NCI-H2196 (cell line): ENCODE data around the gene IFNLR1.

Source experiments
- DNase-seq: peaks from one replicate; lab custom pipeline; 2025; ENCODE audit not compliant: unreplicated experiment; lab: John Stamatoyannopoulos, UW

The IFNLR1 gene

GRCh38 chr1:24206083-24206464 lies 19.0 kb upstream of the IFNLR1 start:
- no peak for DNase-seq

DNA sequence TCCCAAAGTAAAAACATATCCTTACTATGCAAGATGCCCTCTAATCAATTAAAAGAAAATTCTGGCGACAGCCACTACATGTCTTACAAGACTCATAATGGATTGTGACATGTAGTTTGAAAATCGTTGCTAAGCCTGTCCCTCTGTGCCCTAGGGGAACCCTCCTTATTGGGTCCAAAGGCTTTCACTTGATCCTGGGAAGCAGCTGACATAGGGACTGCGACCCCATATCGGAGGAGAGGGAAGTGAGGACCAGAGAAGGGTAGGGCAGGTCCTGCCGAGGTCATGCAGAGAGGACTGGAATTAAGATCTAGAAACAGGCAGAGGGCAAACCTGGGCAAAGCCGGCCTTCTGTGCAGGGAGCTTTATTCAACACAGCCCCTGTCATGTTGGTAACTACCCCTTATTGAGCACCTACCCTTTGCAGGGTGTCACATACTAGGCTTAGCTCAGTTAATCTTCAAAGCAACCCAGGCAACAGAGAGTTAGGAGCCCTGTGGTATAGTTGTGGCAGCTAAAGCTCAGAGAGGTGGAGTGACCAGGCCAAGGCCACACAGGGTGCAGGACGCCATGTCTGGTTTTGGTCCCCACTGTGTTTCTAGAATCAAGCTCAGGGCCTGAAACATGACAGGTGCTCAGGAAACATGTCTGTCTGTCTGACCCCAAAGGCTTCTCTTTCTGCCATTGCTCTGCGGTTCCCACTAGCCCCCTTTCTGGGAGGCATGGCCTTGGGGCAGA lies 18.4 kb upstream of the IFNLR1 start:
- no peak for DNase-seq

- DNase-seq: no peak
These were observed 17.0 kb upstream of the IFNLR1 start for GRCh38 chr1:24204116-24204515.

DNA sequence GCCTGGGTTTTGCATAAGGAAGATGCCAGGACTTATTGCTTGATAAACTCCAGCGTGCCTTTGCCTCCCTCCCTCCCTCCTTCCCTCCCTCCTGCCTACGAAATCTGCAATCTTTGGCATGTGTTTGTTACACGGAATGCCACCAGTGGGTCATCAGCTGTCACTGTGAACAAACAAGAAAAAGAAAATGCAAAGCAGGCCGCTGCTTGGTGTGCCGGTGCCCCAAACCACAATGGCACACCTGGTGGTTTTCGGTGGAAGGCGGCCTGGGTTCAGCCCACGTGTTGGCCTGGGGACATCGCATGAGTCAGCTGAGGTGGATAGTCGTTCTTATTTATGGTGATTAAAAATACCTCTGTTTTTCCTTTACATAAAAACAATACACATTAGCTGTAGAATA lies 16.3 kb upstream of the IFNLR1 start:
- no peak for DNase-seq

- no peak for DNase-seq
These were observed 15.9 kb upstream of the IFNLR1 start for GRCh38 chr1:24202987-24203386.

DNA sequence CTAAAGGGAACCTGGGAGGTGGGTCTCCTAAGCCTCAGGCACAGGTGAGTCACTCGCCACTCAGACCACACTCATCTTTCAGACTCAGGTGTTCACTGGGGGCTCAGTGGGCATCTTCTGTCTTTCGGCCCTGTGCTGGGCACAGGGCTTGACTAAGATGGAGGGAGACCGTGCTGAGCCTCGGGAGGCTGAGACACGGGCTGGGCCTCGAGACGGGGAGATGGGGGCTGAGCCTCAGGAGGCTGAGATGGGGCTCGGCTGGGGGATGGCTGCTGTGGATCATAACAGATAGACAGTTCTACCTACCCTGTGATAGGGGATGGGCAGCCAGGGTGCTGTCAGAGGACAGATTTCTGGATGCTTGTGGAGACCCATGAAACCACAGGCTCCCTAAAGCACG lies 15.5 kb upstream of the IFNLR1 start:
- DNase-seq: no peak

DNA sequence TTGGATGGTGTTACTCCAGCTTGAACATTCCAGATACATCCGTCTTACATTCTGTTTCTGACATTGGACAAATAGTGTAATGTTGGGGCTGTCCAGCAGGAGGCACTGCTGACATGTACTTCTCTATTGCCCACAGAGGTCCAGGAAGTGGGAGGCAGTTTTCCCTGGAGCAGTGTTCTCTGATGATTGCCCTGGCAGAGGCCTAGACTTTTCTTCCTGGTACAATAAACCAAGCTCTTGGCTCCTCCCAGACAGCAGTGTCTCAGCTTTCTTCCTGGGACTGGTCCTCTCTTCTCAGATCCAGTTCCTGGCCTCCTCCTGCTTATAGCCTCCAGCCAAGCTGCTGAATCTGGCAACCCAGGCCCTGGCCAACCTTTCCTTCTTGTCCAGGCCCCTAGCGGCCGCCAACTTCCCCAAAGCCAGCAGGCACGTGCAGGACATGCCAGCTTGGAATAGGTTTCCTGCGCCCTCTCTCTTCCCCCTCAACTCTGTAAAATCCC lies 14.9 kb upstream of the IFNLR1 start:
- DNase-seq: peak; percentile 86

DNA sequence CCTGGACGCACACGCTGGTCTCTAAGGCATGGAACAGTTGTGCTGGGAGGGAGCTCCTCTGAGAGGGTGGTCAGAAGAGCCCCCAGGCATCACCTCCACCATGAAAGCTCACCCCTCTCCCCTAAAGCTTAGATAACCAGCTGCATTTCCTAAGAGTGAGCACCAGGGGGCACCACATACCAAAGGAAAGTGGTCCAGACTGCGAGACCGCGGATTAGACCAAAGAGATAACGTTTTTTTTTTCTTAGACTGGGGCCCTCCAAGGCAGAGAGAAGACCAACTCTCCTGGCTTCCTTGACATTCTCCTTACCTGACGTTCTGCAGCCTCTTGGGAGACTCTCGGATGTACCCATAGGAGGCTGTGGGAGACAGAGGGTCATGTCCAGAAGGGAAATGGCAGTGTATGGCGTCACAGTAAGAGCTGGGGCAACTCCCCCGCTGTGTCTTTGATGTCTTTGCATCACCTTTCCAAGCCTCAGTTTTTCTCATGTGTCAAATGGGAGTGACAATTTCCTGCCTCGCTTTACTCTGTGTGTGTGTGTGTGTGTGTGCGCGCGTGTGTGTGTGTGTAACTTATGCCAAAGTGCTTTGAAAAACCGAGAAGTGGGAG lies 12.3 kb upstream of the IFNLR1 start:
- DNase-seq: peak; percentile 65

DNA sequence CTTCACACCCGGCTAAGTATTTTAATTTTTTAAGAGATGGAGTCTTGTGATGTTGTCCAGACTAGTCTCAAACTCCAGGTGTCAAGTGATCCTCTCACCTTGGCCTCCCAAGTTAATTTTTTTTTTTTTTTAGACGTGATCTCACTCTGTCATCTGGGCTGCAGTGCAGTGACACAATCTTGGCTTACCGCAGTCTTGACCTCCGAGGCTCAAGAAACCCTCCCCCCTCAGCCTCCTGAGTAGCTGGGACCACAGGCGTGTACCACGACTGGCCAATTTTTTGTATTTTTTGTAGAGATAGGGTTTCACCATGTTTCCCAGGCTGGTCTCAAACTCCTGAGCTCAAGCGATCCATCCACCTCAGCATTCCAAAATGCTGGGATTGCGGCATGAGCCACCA lies 11.7 kb upstream of the IFNLR1 start:
- no peak for DNase-seq

DNA sequence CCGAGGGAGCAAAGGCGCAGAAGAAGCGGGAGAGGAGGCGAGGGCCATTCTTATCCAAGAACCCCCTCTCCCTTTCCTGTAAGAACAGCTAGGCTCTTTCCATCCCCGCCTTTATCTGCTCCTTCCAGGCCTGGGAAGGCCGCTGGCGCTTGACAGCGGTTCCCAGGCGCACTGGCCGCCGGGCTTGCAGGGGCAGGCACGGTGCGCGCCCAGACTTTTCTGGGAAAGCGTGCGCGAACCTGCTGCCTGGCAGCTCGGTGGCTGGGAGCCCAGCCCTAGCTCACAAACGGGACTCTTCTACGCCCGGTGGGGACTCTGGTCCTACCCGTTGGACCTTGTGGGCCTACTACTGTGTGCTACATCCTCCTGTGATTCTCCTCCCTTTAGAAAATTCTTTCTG lies 8.8 kb upstream of the IFNLR1 start:
- DNase-seq: no peak

GRCh38 chr1:24195136-24195535 lies 8.0 kb upstream of the IFNLR1 start:
- no peak for DNase-seq

DNA sequence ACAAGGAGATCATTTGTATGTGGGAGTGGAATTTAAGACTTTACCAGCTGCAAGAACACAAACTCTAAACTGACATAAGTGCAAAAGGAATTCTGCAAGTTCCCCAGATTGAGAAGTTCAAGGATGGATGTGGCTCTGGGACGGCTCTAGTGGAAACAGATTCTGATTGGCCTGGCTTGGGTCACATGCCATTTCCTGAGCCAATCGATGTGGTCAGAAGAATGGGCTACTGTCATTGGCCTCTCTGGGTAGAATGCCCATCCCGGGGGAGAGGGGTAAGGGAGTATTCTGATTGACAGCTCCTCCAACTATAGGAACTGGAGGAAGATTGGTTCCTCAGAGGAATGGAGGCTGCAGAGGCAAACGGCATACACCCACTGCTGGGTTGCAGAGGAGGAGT lies 6.0 kb upstream of the IFNLR1 start:
- DNase-seq: no peak

GRCh38 chr1:24191860-24192259 lies 4.8 kb upstream of the IFNLR1 start:
- DNase-seq: no peak

GRCh38 chr1:24190983-24191461 lies 3.9 kb upstream of the IFNLR1 start:
- DNase-seq: no peak

DNA sequence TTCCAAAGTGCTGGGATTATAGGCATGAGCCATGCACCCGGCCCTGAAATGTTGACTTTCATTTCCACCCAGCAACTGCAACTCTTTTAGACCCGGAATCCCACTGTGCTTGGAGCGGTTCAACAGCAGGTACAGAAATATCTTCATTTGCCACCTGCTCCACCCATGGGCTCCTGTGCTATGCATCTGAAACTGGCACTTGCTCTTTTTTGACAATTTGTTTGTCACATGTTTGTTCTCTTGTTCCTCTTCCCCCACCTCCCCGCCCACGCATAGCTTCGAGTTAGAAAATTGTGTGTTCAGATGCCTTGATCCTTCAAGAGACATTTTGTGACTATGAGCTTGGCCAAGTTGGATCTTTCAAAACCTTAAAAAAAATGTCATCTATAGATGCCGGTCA lies 2.4 kb upstream of the IFNLR1 start:
- DNase-seq: no peak

GRCh38 chr1:24186711-24186992 lies 437 bp downstream of the IFNLR1 start:
- no peak for DNase-seq

GRCh38 chr1:24186031-24186710 lies 918 bp downstream of the IFNLR1 start:
- DNase-seq: no peak

DNA sequence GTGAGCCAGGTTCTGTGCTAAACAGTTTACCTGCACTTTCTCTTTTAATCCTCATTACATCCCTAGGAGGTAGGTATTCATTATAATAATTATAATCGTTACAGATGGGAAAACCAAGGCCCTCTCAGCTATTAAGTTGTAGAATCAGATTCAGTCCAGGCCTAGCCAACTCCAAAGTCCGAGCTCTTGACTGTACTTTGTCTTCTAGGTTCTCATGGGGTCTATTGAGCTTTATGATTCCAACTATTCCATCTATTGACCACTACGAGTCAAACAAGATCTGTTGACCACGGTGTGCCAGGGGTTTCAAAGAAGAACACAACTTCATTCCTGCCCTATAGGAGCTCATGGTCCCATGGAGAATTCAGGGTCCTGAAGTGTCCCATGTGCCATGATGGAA lies 2.0 kb downstream of the IFNLR1 start:
- DNase-seq: no peak

GRCh38 chr1:24182061-24182460 lies 5.0 kb downstream of the IFNLR1 start:
- no peak for DNase-seq

GRCh38 chr1:24181619-24182018 lies 5.5 kb downstream of the IFNLR1 start:
- no peak for DNase-seq

- DNase-seq: no peak
These were observed 6.4 kb downstream of the IFNLR1 start for GRCh38 chr1:24180676-24181075.

GRCh38 chr1:24179251-24179840 lies 7.7 kb downstream of the IFNLR1 start:
- DNase-seq: no peak
